Urothelium cell line (cell line): Measurements from ENCODE around the gene ADAMTS8.
"Not testable (repeated sequence)": the region's sequence is repeated elsewhere in the genome, so short reads cannot be mapped to it uniquely, and the experiment has no call there.

ENCODE experiments used
- DNase-seq: peaks from one replicate; pipeline ENCODE4 v3.0.0; 2011; ENCODE audit warnings: low spot score, mixed read lengths
- FAIRE-seq: peaks from 2 replicates; lab custom pipeline; 2011; peaks lifted over from hg19 to GRCh38; lab: Jason Lieb, UNC

The ADAMTS8 gene

GRCh38 chr11:130439160-130439519 is 10.7 kb upstream of the ADAMTS8 start:
- FAIRE-seq (no peak), DNase-seq (no peak)

- DNase-seq, FAIRE-seq: not testable (repeated sequence)
Measured at GRCh38 chr11:130438401-130439159, 10.2 kb upstream of the ADAMTS8 start.

- FAIRE-seq (no peak), DNase-seq (no peak)
Measured at GRCh38 chr11:130437848-130438247, 9.4 kb upstream of the ADAMTS8 start.

GRCh38 chr11:130436171-130436570 is 7.8 kb upstream of the ADAMTS8 start:
- FAIRE-seq (no peak), DNase-seq (no peak)

GRCh38 chr11:130435671-130436070 is 7.3 kb upstream of the ADAMTS8 start:
- FAIRE-seq (no peak), DNase-seq (no peak)

- DNase-seq, result peak; percentile 64
- peak; percentile 46 for FAIRE-seq
Measured at GRCh38 chr11:130434521-130435223, 6.3 kb upstream of the ADAMTS8 start.

- DNase-seq (no peak), FAIRE-seq (no peak)
Measured at GRCh38 chr11:130433357-130433756, 4.9 kb upstream of the ADAMTS8 start.

GRCh38 chr11:130431801-130432200 is 3.4 kb upstream of the ADAMTS8 start:
- DNase-seq, result no peak
- no peak for FAIRE-seq

GRCh38 chr11:130431331-130431773 is 2.9 kb upstream of the ADAMTS8 start:
- FAIRE-seq, result no peak

GRCh38 chr11:130429983-130430382 is 1.6 kb upstream of the ADAMTS8 start:
- DNase-seq, result no peak
- FAIRE-seq, result no peak

More at GRCh38 chr11:130431331-130431773, 2.9 kb upstream of the ADAMTS8 start:
- peak; percentile 50 for DNase-seq

- no peak for FAIRE-seq
- no peak for DNase-seq
Measured at GRCh38 chr11:130429120-130429681, 792 bp upstream of the ADAMTS8 start.

GRCh38 chr11:130427581-130428315 is 661 bp downstream of the ADAMTS8 start:
- no peak for FAIRE-seq

GRCh38 chr11:130426837-130427341 is 1.5 kb downstream of the ADAMTS8 start:
- DNase-seq (no peak), FAIRE-seq (no peak)

More at GRCh38 chr11:130427581-130428315, 661 bp downstream of the ADAMTS8 start:
- DNase-seq, result no peak

- no peak for DNase-seq
- FAIRE-seq, result no peak
Measured at GRCh38 chr11:130426223-130426836, 2.1 kb downstream of the ADAMTS8 start.

GRCh38 chr11:130425156-130425555 is 3.3 kb downstream of the ADAMTS8 start:
- FAIRE-seq, result no peak
- DNase-seq, result no peak

- no peak for FAIRE-seq
- DNase-seq, result no peak
Measured at GRCh38 chr11:130424613-130425140, 3.7 kb downstream of the ADAMTS8 start.

- DNase-seq (no peak), FAIRE-seq (no peak)
Measured at GRCh38 chr11:130423541-130424142, 4.8 kb downstream of the ADAMTS8 start.

GRCh38 chr11:130422251-130422995 is 6.0 kb downstream of the ADAMTS8 start:
- DNase-seq (no peak), FAIRE-seq (no peak)

GRCh38 chr11:130421697-130422096 is 6.7 kb downstream of the ADAMTS8 start:
- DNase-seq (no peak), FAIRE-seq (no peak)
